IPS-15b (cell line): ENCODE results near the gene TTLL8.
"Not testable (repeated sequence)": the region's sequence is repeated elsewhere in the genome, so short reads cannot be mapped to it uniquely, and the experiment has no call there.

Source experiments
- H3K27me3 ChIP-seq: one replicate; pipeline ENCODE4 v1.6.1; 2013; ENCODE audit warnings: low read length; ENCODE audit not compliant: control insufficient read depth, insufficient read depth
- H3K36me3 ChIP-seq: one replicate; pipeline ENCODE4 v1.6.1; 2013; ENCODE audit warnings: low read length; ENCODE audit not compliant: control insufficient read depth, insufficient read depth
- H3K4me1 ChIP-seq: one replicate; pipeline ENCODE4 v1.6.1; 2013; ENCODE audit warnings: mild to moderate bottlenecking, low read length; ENCODE audit not compliant: control insufficient read depth, insufficient read depth
- H3K4me3 ChIP-seq: one replicate; pipeline ENCODE4 v1.5.1; 2013; ENCODE audit warnings: low read depth, low read length
- H3K9ac ChIP-seq: one replicate; pipeline ENCODE4 v1.6.1; 2013; ENCODE audit warnings: low read depth, mild to moderate bottlenecking, low read length
- H3K9me3 ChIP-seq: one replicate; pipeline ENCODE4 v1.6.1; 2013; ENCODE audit warnings: mild to moderate bottlenecking, low read length; ENCODE audit not compliant: control insufficient read depth, insufficient read depth

TTLL8 gene

DNA sequence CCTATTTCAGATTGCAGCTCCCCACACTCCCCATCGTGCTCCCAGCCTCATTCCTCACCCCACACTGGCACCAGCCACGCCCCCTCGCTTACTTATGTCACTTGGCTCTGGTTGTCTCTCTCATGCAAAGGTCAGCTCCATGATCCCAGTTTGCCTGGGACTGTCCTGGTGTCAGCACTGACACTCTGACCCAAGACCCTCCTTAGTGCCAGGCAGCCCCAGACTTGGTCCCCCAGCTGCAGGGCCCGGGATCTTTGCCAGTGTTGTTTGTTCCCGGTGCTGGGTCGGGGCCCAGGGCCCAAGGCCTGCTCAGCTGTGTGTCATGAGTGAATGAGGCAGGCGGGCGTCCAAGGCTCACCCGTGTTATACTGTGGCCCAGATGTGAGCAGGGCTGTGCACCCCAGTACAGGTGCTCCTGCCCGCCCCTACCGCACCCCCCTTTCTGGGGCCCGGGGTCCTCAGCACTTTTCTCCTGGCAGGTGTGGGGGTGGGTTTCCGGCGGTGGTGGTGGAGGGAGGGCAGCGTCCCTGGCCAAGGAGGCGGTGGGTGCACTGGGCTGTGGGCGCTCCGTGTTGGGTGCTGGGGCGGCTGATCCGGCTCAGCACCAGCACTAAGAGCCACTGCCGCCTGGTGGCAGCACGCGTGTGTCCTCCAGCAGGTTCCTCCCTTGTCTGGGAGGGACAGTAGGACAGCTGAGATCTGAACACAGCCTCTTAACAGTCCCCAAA is 65.0 kb downstream of the TTLL8 start:
- no peaks in the 10 kb centered on the region for H3K27me3 ChIP-seq
- no peaks in the 10 kb centered on the region for H3K4me1 ChIP-seq
- H3K9ac ChIP-seq = no peak overlapping the region
- no peaks in the 10 kb centered on the region for H3K9me3 ChIP-seq
- H3K4me3 ChIP-seq = no peak overlapping the region
- H3K36me3 ChIP-seq = no peaks in the 10 kb centered on the region

DNA sequence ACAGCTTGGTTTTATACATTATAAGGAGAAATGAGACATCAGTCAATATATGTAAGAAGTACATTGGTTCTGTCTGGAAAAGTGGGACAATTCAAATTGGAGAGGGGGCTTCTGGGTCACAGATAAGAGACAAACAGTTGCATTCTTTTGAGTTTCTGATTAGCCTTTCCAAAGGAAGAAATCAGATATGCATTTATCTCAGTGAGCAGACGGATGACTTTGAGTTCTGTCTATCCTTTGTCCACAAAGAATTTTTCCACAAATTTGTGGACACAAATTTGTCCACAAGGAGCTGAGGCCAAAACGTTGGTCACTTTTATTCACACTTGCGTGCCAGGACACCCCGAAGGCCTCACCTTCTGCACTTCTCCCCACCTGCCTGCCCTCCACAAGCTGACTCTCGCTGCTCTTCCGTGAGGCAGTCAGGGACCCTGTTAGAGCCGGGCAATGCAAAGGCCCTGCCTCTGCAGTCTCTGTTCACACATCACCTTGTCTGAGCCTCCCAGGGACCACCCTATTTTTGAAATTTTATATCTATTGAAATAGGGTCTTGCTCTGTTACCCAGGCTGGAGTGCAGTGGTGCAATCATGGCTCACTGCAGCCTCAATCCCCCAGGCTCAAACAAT is 66.1 kb downstream of the TTLL8 start:
- H3K9me3 ChIP-seq = no peaks in the 10 kb centered on the region
- H3K27me3 ChIP-seq = no peaks in the 10 kb centered on the region
- H3K4me3 ChIP-seq = no peak overlapping the region
- H3K4me1 ChIP-seq = no peaks in the 10 kb centered on the region
- H3K36me3 ChIP-seq = no peaks in the 10 kb centered on the region
- H3K9ac ChIP-seq = no peak overlapping the region

DNA sequence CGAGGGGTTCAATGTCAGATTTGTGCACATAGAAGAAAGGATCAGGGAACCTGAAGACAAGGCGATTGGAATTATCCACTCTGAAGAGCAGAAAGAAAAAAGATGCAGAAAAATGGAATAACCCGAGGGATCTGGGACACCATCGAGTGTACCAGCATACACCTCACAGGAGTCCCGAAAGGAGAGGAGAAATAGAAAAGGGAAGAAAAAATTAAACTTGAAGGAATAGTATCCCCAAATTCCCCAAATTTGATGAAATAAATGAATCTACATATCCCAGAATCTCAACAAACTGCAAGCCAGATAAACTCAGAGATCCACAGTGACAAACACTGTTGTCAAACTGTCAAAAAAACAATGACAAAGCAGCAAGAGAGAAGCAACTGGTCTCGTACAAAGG is 66.9 kb downstream of the TTLL8 start:
- Histone ChIP-seq H3K4me3 (no peak overlapping the region), H3K27me3 (no peaks in the 10 kb centered on the region)

DNA sequence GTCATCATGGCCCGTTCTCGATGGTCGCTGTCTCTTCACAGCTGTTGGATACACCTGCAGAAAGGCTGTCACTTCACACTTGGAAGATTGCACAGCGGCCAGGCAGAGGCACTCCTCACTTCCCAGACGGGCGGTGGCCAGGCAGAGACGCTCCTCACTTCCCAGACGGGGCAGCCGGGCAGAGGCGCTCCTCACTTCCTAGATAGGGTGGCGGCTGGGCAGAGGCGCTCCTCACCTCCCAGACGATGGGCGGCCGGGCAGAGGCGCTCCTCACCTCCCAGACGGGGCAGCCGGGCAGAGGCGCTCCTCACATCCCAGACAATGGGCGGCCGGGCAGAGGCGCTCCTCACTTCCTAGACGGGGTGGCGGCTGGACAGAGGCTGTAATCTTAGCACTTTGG is 68.3 kb downstream of the TTLL8 start:
- not testable (repeated sequence) for H3K9ac ChIP-seq, H3K27me3 ChIP-seq, H3K4me1 ChIP-seq, H3K9me3 ChIP-seq, H3K4me3 ChIP-seq, H3K36me3 ChIP-seq

More for the DNA sequence above, 66.9 kb downstream of the TTLL8 start:
- H3K9me3 ChIP-seq = no peaks in the 10 kb centered on the region
- H3K9ac ChIP-seq = no peak overlapping the region
- H3K36me3 ChIP-seq = no peaks in the 10 kb centered on the region
- no peaks in the 10 kb centered on the region for H3K4me1 ChIP-seq

DNA sequence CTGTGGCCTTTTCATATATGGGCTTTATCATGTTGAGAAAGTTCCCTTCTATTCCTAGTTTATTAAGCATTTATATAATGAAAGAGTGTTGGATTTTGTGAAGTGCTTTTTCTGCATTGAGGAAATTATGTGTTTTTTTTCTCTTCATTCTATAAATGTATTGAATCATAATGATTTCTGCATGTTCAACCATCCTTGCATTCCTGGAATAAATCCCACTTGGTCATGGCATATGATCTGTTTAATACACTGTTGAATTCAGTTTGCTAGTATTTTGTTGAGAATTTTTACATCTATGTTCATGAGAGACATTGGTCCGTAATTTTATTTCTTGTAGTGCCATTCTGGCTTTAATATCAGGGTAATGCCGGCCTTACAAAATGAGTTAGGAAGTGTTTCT is 71.8 kb downstream of the TTLL8 start:
- Histone ChIP-seq H3K27me3 (peaks cover 16% of the 10 kb centered on the region), H3K4me3 (no peak overlapping the region), H3K4me1 (no peaks in the 10 kb centered on the region), H3K36me3 (no peaks in the 10 kb centered on the region), H3K9ac (no peak overlapping the region), H3K9me3 (no peaks in the 10 kb centered on the region)

DNA sequence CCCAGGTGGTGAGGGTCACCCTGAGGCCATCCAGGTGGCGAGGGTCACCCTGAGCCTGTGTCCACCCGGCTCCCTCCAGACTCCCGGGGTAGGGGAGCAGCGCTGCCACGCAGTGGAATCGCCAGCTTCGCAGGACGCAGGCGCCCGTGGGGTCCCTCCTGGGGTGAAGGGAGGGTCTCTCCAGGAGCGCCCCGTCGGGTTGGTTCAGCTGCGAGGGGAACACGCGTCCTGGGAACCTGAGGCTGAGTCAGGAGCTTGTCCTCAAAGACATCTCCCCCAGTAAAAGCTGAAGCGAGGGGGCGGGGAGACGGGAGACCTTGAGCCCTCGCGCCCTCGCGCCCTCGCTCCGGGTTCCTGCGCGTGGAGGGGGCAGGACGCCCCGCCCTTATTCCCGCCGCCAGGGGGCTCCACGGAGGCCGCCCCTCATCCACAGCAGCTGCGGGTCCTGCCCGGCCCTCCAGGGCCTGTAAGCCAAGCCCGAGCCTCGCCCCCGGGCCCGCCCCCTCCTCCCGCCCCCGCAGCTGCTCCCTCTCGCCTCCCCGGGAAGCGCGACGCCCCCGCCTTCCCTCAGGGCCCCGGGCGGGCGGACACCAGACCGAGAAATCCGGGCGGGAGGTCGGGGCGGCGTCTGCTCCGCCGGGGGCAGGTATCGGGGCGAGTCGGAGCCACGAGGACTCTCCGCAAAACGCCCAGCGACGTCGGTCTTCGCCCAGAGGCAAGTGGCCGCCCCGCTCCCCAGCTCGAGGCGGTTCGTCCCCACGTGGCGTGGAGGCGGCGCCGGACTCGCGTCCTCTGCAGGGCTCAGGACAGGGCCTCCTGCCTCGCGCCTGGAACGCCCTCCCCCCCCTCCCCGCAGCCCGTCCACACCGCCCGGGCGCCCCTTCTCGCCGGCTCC is 74.7 kb downstream of the TTLL8 start:
- peak overlapping the region; percentile 45 for H3K4me3 ChIP-seq
- no peaks in the 10 kb centered on the region for H3K9me3 ChIP-seq
- H3K4me1 ChIP-seq = no peaks in the 10 kb centered on the region
- no peaks in the 10 kb centered on the region for H3K36me3 ChIP-seq
- H3K9ac ChIP-seq = no peak overlapping the region
- peaks cover 16% of the 10 kb centered on the region for H3K27me3 ChIP-seq

DNA sequence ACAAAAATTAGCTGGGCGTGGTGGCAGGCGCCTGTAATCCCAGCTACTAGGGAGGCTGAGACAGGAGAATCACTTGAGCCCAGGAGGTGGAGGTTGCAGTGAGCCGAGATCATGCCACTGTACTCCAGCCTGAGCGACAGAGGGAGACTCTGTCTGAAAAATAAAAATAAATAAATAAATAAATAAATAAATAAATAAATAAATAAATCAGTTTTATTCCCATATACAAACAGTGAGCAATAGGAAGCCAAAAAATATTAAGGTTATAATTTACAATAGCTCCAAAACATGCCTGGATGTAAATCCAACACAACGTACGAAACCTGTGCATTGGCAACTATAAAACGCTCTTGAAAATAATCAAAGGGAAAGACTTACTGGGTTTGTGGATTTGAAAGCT is 76.3 kb downstream of the TTLL8 start:
- not testable (repeated sequence) for H3K4me3 ChIP-seq, H3K9me3 ChIP-seq, H3K9ac ChIP-seq, H3K4me1 ChIP-seq, H3K36me3 ChIP-seq
- peaks cover 16% of the 10 kb centered on the region for H3K27me3 ChIP-seq

DNA sequence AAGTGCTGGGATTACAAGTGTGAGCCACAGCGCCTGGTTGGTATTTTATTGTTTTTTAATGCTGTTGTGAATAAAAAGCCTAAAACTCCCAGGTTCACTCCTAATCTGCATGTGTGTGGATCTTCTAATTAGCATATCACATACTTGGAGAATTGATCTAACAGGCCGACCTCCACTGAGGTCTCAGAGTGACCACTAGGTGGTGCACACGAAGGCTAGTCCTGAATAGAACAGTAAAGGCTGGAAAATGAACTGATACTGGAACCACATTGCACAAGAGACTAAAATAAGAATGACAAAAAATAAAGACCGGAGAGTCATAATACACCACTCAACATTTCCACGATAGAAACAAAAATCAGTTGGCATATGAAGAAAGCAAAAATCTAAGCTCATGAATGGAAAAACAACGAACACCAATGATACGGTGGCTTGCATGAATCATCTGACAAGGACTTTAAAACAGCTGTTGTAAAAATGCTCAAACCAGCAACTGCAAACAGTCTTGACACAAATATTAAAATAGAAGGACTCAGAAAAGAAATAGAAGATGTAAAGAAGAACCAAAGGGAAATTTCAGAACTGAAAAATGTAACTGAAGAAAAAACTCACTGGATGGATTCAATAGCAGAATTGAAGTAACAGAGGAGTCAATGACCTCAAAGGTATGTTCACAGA is 78.4 kb downstream of the TTLL8 start:
- no peak overlapping the region for H3K9ac ChIP-seq
- no peaks in the 10 kb centered on the region for H3K36me3 ChIP-seq
- H3K9me3 ChIP-seq = no peaks in the 10 kb centered on the region
- H3K27me3 ChIP-seq = peaks cover 13% of the 10 kb centered on the region
- no peaks in the 10 kb centered on the region for H3K4me1 ChIP-seq
- no peak overlapping the region for H3K4me3 ChIP-seq

DNA sequence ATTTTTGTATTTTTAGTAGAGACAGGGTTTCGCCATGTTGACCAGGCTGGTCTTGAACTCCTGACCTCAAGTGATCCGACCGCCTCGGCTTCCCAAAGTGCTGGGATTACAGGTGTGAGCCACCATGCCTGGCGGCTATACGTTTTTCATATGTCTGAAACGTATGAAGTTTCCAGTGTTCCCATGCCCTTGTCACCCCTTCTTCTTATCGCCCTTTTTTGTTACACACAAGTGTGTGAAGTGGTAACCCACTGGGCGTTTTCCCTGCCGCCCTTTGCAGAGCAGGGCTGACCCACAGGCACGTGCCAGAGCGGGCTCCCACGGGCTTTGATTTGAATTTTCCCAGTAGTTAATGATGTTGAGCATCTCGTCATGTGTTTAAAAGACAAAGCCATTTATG is 80.5 kb downstream of the TTLL8 start:
- Histone ChIP-seq H3K9ac (no peak overlapping the region), H3K4me1 (no peaks in the 10 kb centered on the region), H3K4me3 (no peak overlapping the region), H3K9me3 (no peaks in the 10 kb centered on the region), H3K36me3 (no peaks in the 10 kb centered on the region), H3K27me3 (peaks cover 9% of the 10 kb centered on the region)

DNA sequence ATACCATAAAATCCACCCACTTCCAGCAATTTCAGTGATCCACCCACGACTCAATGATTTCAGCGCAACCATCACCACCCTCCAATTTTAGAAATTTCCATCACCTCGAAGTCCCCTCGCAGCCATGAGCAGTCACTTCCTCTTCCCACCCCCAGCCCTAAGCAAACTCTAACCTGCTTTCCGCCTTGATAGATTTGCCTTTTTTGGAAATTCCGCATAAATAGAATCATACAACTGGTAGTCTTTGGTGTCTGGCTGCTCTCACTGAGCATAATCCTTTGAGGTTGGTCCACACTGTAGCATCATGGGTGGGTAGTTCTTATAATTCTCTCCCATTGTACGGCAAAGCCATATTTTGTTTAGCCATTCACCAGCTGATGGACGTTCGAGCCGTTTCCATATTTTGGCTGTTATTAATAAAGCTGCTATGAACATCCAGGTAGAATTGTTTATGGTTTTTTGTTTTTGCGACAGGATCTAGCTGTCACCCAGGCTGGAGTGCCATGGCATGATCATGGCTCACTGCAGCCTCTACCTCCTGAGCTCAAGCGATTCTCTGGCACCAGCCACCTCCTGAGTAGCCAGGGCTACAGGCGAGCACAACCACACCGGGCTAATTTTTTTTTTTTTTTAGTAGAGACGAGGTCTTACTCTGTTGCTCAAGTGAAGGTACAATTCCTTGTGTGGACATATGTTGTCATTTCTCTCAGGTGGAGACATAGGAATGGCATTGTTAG is 81.5 kb downstream of the TTLL8 start:
- no peak overlapping the region for H3K9ac ChIP-seq
- H3K9me3 ChIP-seq = no peaks in the 10 kb centered on the region
- no peak overlapping the region for H3K4me3 ChIP-seq
- no peaks in the 10 kb centered on the region for H3K36me3 ChIP-seq
- peaks cover 11% of the 10 kb centered on the region for H3K27me3 ChIP-seq
- no peaks in the 10 kb centered on the region for H3K4me1 ChIP-seq
